Left ventricle myocardium superior (tissue), 1 donor: ENCODE measurements around the gene ZBTB7C. TPM values are rescaled to one million over a fixed set of nuclear protein-coding genes. Genes with fewer than 3 reads are reported as not detected.

ENCODE experiments used
- ATAC-seq: fragments of 200-7000 bp; cut with Tn5 transposase; one replicate; pipeline ENCODE4 v1.9.1; 2020; ENCODE audit warnings: mild to moderate bottlenecking, moderate library complexity
- DNase-seq: peaks from one replicate; pipeline ENCODE4 v3.0.0-alpha.2; 2020
- intact Hi-C: fragments of 100-400 bp; cut with micrococcal nuclease; formaldehyde crosslinking; loops from one replicate; pipeline ENCODE4 v1.11.0; 2022
- total RNA-seq: library from RNA; stranded (reverse); fragmentation: NEBNext Ultra II Directional; extraction: Animal tissue kit (Norgen Biotek cat#: 25700); gene quantifications from one replicate; pipeline ENCODE4 v1.2.1, GENCODE V29; 2021
- donor health status: DM: no; HTN: yes; CAD: no; lungs with severe emphysema.

Gene ZBTB7C
- total RNA-seq, 1 donor from 2014 or later: 2.1 TPM

DNA sequence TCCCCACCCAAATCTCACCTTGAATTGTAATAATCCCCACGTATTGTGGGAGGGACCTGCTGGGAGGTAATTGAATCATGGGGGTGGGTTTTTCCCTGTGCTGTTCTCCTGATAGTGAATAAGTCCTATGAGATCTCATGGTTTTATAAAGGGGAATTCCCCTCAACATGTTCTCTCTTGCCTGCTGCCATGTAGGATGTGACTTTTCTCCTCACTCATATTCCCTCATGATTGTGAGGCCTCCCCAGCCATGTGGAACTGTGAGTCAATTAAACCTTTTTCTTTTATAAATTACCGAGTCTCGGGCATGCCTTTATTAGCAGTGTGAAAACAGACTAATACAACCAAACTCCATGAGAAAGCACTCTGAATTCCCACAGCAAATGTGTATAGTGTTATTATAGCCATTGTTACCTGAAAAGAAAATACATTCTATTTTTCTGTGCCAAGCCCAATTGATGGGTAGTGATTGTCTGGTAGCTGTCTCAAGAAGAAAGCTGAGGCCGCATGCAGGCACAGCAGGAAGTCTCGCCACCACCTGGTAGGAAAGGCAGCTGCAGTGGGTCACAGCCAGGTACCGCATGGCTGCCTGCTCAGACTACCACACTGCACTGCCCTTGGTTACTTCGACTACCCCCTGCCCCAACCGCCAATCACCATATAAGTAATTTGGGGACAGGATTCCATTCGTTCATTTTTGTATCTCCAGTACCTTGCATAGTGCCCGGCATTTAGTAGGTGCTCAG, 10.3 kb upstream of the ZBTB7C start:
- intact Hi-C loops: no loop called here
- ATAC-seq: no peak
- no peak for DNase-seq

DNA sequence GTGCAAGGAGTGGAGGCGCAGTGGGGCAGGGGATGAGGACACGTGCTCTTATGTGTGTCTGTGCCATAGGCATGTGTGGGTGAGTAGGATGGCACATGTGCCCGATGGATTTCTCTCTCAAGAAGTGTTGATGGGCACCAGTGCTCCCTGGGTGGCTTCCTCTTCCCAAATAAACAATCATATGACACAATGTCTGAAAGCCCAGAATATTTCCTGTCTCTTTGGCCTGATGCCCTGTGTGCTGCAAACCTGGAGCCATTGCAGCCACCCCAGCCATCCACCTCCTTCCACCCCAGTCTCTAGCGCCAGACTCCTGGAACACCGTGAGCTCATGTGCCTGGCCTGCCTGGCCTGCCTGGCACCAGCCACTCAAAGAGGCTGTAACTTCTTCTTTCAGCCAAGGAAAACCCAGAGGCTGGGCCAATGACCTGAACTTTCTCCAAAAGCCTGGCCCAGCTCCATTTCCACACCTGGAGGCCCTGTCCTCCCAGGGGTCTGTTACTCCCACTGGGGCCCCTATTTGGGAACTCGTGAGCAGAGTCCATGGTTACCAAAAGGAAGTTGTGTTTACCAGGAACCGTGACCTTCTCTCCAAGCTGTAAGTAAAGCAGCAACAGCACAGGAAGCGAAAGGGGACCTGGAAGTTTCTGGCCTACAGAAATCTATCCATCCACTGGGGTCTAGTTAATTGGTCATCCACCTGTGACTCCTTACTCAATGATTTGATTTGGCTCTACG, 9.5 kb upstream of the ZBTB7C start:
- peak; percentile 36 for DNase-seq
- intact Hi-C loops: no loop called here
- ATAC-seq: peak; percentile 79

DNA sequence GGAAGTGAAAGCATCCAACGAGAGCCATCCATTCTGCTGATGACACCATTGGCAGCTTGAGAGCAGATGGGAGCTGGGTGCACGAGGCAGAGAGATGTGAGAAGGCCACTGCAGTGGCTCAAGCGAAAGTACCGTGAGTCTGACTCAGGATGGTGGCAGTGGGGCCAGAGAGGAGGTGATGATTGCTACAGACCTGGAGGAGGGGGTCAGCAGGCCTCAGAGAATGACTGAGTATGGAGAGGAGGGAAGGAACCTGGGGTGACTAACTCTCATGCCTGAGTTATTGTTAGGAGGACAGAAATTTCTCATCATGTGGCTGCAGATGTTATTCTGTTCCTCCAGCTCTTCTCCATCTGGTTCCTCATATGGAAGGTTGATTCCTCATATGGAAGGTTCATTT, 8.8 kb upstream of the ZBTB7C start:
- DNase-seq (no peak), ATAC-seq (no peak)
- intact Hi-C loops: no loop called here

DNA sequence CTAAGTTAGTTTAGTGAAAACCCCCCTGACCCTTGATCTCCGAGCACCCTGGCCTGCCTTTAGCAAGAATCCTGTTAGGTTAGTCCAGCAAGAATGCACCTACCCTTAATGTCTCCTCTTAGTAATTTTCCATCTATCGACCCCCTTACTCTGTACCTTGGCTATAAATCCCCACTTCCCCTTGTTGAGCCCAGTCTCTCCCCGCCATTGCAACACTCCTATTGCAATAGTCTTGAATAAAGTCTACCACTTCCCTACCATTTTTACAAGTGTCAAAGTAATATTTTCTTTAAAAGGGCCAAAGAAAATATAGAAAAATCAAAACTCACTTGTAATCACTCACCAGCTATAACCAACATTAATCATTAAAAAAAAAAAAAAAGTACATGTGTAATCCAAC, 4.2 kb upstream of the ZBTB7C start:
- no peak for ATAC-seq
- no peak for DNase-seq
- intact Hi-C loops: no loop called here

DNA sequence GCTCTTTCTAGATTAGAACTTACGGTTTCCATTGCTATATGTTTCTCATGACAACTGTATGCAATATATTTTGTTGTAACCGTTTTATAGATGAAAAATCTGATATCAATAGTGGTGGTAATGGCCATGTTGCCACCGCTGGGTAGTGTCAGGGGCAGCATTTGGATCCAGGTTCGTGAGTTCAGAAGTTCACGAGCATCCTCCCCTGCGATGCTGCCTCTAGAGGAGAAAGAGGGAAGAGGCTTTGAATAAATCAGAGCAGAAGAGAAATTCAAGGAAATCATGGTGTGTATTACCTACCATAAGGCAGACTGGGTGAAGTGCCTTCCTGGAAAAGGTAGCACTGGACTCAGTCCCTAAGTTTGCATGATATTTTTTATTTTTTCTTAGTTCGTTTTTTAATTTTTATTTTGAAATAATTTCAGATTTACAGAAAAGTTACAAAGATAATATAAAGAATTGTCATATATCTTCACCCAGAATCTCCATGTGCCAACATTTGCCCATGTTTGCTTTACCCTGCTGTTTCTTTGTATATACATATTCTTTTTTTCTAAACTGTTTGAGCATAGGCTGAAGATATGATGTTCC, 3.3 kb upstream of the ZBTB7C start:
- intact Hi-C loops: no loop called here
- no peak for ATAC-seq

DNA sequence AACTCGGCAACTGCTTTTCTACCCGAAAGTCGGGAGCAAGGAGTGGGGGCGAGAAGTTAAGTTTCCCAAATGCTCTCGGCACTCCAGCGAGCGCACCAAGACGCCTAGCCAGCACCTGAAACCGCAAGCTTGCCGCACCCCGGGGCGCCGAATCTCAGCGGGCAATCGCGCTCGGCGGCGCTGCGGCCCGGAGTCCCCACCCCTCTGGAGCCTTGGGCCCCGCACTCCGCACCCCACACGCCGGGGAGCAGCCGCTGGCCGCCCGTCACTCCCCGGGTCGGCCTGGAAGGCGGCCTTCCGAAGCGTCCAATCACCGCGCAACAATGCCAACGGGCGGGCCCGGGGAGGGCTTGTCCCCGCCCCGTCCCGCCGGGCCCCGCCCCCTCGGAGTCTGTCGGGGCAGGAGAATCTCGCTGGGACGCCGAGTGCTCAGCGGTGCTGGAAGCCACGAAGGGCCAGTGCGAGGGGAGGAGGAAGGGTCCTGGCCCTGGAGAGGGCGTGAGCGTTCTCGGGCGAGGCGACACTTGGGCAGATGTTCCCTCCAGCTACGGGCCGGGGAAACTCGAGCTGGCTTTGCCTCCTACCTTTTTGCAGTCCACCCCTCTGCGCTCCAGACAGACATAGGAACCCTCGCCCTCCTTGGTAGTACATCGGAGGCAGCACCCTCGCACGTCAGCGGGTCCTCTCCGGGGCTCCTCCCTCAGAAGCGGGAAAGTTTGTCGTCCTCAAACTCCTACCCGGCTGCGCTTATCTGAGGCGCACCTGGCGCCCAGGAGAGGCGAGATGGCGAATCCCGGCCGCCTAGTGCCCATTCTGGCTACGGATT, 1.1 kb upstream of the ZBTB7C start:
- intact Hi-C loops: no loop called here
- ATAC-seq (peak; percentile 98), DNase-seq (peak; percentile 97)

More for the DNA sequence above, 3.3 kb upstream of the ZBTB7C start:
- DNase-seq: no peak

DNA sequence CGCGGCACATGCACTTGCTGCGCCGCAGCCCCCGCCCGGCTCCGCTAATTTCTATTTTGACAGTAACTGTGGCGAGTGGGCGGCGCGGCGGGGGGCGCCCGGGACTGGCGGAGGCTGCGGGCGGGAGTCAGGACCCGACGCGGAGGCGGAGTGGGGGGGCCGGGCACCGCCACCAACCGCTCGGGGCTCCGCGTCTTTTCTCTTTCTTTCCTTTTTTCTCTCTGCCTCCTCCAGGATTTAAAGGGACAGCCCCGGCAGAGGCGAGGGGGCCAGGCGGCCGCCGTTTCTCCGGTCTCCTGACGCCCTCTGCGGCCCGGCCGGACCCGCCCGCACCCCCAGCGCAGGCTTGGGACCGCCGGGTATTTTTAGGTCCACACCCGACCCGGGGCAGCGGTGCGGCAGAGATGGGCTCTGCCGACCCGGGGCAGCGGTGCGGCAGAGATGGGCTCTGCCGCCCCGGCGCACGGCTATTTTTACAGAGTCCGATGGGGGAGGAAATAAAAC, 460 bp upstream of the ZBTB7C start:
- peak; percentile 72 for ATAC-seq
- peak; percentile 72 for DNase-seq
- intact Hi-C loops: no loop called here

DNA sequence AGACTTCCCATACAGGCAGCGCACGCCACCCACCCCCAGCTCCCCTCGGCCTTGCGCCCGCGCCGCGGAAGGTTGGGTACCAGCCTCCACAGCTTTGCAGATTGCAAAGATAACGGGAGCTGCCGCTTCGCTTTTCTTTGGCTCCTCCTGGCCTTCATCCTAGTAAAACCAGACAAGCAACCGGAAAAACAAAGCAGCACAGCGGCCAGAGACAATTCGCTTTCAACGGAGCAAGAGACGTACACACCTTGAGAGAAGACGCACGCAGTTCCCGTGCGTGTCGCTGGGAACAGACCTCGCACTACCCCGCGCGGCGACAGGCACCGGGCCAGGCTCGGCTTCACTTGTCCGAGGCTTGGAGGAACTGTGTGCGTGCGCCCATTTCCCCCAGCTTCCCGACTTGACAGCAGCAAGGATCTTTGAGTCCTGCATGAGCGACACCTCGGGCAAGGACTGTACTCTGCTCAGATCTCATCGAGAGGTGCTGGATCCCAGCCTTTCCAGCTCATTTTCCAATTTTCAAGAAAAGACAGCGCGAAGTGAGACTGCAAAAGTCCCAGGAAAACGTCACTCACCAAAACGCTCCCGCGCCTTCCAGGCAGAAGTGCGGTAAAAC, 964 bp downstream of the ZBTB7C start:
- DNase-seq (peak; percentile 46), ATAC-seq (no peak)
- intact Hi-C loops: no loop called here

DNA sequence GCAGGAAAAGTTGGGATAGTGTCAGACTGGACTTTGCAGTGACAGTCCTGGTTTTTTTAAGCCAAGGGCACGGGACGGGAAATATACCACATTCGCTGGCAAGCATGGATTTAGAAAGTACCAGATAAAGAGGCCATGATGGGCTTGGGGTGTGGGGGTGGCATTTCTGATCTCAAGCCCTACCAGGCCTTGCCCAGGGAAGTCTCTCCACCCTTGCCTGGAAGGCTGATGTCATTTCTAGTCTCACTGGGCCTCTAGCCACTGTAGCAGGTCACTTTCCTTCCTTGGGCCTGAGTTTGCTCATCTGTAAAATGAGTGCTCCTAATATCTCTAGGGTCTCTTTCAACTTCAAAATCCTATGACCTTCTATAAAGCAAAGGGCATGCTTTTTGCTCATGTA, 1.8 kb downstream of the ZBTB7C start:
- ATAC-seq (no peak), DNase-seq (no peak)
- intact Hi-C loops: no loop called here

DNA sequence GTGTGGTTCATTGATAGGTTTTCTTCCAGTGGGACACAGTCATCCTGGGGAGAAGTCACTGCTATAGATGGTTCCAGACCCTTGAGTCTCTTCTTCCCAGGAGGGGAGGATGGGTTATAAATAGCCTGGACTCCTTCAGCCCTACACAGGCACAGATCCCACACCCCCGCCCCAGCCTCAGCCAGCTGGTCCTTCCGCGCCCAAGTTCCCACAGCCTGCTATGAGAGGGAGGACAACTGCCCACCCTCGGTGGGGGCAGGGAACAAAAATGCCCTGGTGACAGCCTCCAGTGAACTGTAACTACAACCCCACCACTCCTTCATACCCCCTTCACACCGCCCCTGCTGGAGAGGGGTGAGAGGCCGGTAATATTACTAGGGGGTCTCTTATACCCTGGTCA, 3.2 kb downstream of the ZBTB7C start:
- DNase-seq (no peak), ATAC-seq (no peak)
- intact Hi-C loops: no loop called here

DNA sequence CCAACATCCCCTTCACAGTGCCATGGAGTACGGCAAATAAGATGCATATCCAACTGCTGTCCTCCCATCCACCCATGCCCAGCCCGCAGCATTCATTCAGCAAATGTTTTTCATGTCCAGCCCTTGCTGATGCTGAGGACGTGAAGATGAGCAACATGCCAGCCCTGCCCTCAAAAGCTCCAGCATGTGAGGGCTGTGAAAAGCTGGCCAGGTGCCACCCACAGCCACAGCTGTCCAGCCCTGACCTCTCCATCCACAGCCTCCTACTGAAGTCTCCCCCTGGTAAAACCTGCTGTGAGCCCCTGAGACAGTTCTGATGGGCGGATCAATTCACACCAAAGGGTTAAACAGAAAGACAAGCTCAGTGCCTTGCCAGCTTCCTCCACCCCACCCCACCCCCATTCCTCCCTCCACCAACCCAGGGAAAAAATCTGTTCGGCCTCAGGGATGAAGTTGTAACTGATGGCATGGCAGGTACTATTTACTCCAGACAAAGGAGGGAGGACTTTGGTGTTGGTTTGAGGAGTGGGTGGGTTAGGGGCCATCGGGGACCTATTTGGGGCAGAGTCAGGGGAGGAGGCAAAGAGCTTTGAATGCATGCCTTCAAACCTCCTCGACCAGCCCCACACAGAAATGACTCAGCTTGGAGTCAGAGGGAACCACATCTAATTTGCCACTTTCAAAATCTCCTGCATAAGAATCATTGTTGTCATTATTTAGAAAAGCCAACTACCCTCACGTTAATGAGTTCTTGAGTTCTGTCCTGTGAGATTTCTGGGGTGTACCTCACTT, 4.3 kb downstream of the ZBTB7C start:
- no peak for DNase-seq
- intact Hi-C loops: no loop called here
- no peak for ATAC-seq

DNA sequence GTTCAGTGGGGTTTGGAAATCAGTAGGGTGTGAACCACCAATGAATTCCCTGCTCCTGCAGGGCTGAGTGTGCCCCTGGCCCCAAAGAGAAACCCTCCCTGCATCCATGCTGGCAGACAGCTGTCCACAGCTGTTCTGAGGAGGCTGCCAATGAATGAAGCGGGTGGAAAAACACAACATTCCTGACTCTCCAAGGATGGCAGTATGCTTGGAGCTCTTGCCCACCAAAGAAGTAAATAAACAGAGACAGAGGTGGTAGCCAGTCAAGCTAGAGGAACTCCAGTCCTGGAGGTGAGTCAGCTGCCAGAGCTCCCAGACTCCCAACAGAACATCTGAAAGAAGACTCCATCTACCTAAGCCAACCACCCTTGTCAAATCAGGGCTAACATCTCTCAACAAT, 6.2 kb downstream of the ZBTB7C start:
- intact Hi-C loops: no loop called here
- ATAC-seq (peak; percentile 61), DNase-seq (peak; percentile 39)

DNA sequence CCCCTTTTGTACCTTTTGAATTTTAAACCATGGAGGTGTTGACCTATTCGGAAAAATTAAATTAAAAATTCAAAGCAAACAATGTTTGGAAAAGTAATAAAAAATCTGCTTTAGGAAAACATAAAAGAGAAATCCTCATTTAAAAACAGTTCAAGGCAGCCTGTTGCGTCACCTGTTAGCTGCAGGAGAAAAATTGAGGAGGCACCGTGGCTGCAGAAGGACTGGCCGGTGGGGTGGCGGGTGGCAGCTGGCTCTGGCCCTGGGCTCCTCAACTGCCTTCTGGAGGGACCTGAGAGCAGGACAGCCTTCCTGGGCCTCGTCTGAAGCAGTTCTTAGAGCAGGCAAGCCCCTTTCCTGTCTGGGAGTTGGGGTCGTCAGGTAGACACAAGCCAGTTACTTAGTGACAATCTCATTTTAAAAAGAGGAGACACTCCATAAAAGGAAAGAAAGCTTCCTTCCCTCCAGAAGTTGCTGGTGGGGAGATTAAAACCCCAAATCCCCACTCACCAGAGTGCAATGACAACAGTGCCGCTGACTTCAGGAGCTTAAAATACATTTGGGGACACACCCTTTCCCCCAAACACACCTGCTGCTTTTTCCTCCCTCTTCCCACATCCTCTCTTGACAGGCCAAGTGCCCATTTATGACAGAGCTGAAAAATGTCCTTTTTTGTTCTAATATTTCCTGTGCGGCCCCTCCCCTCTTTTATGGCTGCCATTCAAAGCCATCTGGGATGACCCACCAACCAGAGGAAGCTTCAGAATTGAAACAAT, 9.7 kb downstream of the ZBTB7C start:
- no peak for DNase-seq
- intact Hi-C loops: no loop called here
- peak; percentile 30 for ATAC-seq

DNA sequence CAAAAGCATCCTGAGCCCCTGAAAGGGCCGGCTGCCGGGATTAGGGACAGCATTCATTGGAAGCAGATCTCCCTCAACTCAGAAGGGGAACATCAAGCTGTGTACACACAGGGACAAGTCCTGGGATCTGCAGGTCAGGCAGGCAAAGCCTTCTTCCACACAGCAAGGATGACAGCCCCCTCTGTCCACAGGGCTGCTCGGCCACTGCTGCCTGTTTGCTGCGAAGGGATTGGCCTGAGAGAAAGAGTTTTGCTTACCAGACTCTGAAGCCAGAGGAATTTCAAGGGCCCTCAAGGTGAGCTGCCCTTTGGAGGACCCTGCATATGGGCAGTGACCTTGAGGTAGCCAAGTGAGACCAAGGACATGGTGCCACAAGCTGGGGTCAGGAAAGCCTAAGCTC, 11.1 kb downstream of the ZBTB7C start:
- no peak for DNase-seq
- ATAC-seq: no peak
- intact Hi-C loops: no loop called here

DNA sequence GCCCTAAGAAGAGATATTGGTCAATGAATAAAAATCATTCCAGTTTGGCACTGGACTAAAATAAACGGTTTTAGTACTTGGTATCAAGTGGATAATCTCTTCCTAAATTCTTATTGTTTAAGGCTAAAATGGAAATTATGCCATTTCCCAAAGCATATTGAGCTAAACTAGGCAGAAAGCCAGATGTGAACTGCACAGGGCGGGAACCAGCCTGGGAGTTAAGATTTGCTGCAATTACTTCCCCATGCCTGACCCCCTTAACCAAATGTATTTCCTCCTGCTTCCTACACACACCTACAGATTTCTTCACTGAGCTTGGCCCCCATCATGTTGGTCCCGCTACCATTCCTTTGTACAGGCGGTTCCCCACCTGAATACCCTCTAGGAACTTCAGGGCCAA, 12.2 kb downstream of the ZBTB7C start:
- intact Hi-C loops: no loop called here
- ATAC-seq: peak; percentile 39
- DNase-seq: no peak

DNA sequence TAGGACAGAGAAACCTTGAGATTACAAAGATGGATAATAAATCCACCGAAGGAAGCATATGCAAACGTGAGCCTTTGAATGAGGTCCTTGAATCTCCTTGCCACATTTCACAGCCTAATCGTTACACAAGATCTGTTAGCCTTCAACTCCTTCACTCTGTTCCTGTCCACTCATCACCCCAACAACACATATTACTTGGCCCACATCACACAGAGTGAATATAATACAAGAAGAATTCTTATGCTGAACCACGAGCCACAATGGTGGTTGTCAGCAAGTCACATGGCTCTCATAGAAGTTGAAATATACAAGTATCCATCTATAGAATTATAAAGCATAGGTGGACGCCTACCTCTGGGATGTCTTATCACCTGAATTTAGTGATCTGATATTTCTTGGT, 12.6 kb downstream of the ZBTB7C start:
- no peak for ATAC-seq
- intact Hi-C loops: no loop called here
- DNase-seq: no peak

DNA sequence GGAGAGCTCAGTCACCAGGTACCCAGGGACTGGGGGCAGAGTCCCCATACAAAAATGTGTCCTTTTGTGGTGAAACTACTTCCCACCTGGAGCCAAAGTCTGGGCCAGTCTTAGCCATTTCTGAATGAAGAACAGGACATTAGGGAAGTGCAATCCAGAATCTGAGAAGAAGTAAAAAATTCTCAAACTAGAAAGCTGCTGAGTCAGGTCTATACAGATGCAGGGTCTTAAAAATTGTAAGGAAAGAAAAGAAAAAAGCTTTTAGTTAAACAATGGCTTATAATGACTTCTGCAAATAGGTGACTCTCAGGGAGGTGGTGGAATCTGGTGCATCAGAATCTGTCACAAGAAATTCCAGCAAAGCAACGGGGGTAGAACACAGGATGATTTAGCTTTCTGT, 13.5 kb downstream of the ZBTB7C start:
- intact Hi-C loops: no loop called here
- no peak for DNase-seq
- no peak for ATAC-seq

DNA sequence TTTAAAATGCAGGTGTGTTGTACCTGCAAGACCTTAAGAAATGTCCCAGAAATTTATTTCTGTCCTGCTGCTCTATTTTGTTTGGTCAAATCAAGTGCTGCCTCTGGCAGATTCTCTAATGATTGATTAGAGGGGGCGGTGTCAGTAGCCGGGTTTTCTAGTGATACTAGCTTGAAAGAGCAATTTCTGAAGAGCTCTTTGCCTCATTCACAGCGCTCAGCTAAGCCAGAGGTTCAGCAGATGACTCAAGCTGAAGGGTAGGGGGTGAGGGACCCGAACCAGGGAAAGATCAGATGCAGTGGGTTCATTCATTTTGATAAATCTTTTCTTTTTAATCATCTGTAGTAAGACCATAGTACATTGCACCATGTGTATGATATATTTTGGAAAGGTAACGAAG, 15.0 kb downstream of the ZBTB7C start:
- intact Hi-C loops: no loop called here
- ATAC-seq (no peak), DNase-seq (no peak)
